GM12872 (cell line): ENCODE measurements around the gene ERN1.
A peak's percentile ranks its signal among the peaks of the same experiment; 100 is the strongest.

Source experiments
- TF ChIP-seq, protein P1 (sequence below): IDR thresholded peaks from 3 replicates; pipeline ENCODE4 v1.5.1; 2011; ENCODE audit warnings: low read depth, mild to moderate bottlenecking, low read length, moderate library complexity; ENCODE audit not compliant: insufficient read depth

ERN1 gene

GRCh38 chr17:64057701-64058263 lies 72.2 kb downstream of the ERN1 start:
- TF ChIP-seq, protein P1, sequence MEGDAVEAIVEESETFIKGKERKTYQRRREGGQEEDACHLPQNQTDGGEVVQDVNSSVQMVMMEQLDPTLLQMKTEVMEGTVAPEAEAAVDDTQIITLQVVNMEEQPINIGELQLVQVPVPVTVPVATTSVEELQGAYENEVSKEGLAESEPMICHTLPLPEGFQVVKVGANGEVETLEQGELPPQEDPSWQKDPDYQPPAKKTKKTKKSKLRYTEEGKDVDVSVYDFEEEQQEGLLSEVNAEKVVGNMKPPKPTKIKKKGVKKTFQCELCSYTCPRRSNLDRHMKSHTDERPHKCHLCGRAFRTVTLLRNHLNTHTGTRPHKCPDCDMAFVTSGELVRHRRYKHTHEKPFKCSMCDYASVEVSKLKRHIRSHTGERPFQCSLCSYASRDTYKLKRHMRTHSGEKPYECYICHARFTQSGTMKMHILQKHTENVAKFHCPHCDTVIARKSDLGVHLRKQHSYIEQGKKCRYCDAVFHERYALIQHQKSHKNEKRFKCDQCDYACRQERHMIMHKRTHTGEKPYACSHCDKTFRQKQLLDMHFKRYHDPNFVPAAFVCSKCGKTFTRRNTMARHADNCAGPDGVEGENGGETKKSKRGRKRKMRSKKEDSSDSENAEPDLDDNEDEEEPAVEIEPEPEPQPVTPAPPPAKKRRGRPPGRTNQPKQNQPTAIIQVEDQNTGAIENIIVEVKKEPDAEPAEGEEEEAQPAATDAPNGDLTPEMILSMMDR = no peak

DNA sequence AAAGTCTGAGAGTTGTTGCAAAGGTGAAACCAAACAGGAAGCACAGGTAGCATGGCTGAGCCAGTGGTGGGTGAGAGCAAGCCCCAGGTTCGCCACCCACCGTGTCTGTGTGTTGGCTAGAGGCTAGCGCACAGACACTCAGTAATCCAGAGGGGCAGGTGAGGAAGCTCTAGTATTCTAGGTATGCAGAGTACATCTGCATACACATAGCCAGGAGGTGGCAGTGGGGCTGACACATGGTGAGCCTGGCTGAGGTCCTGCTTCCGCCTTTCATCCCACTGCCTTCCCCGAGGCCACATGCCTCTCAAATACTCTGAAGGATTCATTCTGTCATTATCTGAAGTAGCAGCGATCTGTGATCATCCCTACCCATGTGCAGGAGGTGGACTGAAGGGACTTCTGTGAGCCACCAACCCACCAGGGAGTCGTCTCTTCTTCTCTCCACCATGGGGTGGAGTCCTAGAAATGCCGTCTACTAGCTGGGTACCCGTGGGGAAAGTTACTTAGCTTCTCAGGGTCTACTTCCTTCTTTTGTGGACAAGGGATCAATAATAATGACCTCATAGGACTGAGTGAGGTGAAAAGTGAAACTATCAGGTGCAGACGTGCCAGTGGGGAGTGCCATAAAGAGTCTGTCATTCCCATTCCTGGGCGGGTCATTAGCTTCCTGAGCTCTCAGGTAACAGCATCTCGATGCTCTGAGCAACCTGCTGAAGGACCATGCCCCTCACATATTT lies 73.5 kb downstream of the ERN1 start:
- TF ChIP-seq, protein P1 = 0 out of 3 replicates have a peak, but pooled peaks have one; percentile 6

DNA sequence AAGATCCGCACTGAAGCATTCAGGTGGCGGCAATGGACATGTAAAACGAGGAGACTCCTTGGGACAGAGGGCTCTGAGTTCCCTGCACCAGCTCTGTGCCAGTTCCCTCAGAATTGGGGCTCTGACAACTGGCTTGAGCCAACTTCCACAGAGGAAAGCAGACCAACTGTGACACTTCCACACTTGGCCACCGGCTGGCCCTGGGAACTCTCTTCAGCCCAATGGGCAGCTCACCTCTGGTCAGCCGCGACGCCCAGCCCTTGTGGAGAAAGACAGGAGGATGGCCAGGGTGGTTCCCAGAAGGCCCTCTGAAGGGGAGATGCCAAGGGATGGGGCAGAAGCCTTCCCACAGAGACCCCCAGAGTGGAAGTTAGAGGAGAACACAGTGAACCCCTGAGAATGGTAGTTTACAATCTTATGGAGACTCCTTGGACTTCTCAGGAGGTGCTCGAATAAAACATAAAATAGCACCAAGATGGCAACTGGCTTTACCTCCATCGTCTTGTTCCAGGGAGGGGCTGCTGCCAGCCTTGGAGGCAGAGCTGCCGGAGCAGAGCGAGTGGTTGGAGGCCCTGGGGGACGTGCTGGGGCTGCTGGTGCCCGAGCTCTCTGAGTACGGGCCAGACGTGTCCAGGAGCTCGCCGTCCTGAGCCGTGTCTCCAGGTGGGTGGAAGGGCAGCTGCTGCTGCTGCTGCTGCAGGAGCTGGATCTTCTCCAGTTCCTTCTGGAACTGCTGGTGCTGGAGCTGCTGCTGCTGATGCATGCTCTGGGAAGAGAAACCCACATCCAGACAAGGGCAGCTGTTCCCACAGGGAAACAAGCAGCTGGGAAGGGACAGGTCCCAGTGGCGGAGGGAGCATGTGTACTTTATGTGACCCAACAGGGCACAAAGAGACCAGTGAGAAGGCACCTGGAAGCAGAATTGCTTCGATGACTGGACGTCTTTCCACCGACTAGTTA lies 74.5 kb downstream of the ERN1 start:
- TF ChIP-seq, protein P1 = 0 out of 3 replicates have a peak, but pooled peaks have one; percentile 8

- TF ChIP-seq, protein P1 = no peak
Observed at GRCh38 chr17:64054304-64054703, 75.6 kb downstream of the ERN1 start.

DNA sequence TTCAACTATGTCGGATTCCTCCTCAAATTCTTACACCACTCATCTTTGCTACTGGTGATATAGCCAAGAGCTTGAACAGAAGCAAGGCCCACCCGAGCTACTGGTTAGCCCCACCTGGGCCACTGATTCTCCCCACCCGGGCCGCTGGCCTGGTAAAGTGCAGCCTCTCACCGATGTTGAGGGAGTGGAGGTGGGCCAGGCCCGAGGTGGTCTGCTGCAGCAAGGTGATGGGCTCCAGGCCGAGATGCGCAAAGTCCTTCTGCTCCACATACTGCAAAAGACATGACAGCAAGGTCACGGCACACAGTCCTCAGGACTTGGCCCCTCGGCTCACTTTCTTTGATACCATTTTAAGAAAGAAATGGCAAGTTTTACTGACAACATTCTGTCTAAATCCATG lies 76.8 kb downstream of the ERN1 start:
- TF ChIP-seq, protein P1 = no peak

GRCh38 chr17:64051153-64051552 lies 78.8 kb downstream of the ERN1 start:
- TF ChIP-seq, protein P1 = no peak

GRCh38 chr17:64048805-64049204 lies 81.1 kb downstream of the ERN1 start:
- TF ChIP-seq, protein P1 = no peak
